ENCODE measurements around the gene ATP5F1C.

Gene ATP5F1C

GRCh38 chr10:7755103-7755502, 32.9 kb upstream of the ATP5F1C start:
- no peak for TF ChIP-seq CTCF (IDR thresholded peaks at IDR 0.05; ENCODE audit: control extremely low read depth, extremely low read depth, low read depth, missing control alignments)
- ChIA-PET CTCF (interaction anchor here (0.9 kb wide), 1 partner anchor 14 kb away, joined by 3 read pairs; no protein-coding TSS in a partner anchor), POLR2A (no interaction called here)
- no peak for DNase-seq (ENCODE audit: extremely low spot score)

GRCh38 chr10:7756360-7756992, 31.5 kb upstream of the ATP5F1C start:
- ChIA-PET CTCF (interaction anchor here (1.2 to 1.6 kb wide), 2 partner anchors 10 to 17 kb away, joined by 3 to 5 read pairs; no protein-coding TSS in a partner anchor), POLR2A (no interaction called here)
- TF ChIP-seq CTCF (IDR thresholded peaks at IDR 0.05; ENCODE audit: control extremely low read depth, extremely low read depth, low read depth, missing control alignments), result peak; percentile 38
- no peak for DNase-seq (ENCODE audit: extremely low spot score)

GRCh38 chr10:7763929-7764328, 24.0 kb upstream of the ATP5F1C start:
- CTCF ChIA-PET, result interaction anchor here (0.7 kb wide), 1 partner anchor 18 kb away, joined by 3 read pairs; no protein-coding TSS in a partner anchor
- DNase-seq (ENCODE audit: extremely low spot score), result no peak
- TF ChIP-seq CTCF (IDR thresholded peaks at IDR 0.05; ENCODE audit: control extremely low read depth, extremely low read depth, low read depth, missing control alignments), result no peak
- POLR2A ChIA-PET, result interaction anchor here (0.6 kb wide), 1 partner anchor 13 kb away, joined by 3 read pairs; no protein-coding TSS in a partner anchor

GRCh38 chr10:7766241-7766640, 21.7 kb upstream of the ATP5F1C start:
- no peak for DNase-seq (ENCODE audit: extremely low spot score)
- CTCF ChIA-PET, result interaction anchor here (0.7 kb wide), 1 partner anchor 9 kb away, joined by 3 read pairs; no protein-coding TSS in a partner anchor
- TF ChIP-seq CTCF (IDR thresholded peaks at IDR 0.05; ENCODE audit: control extremely low read depth, extremely low read depth, low read depth, missing control alignments), result no peak
- POLR2A ChIA-PET, result no interaction called here

GRCh38 chr10:7767209-7767608, 20.8 kb upstream of the ATP5F1C start:
- no peak for TF ChIP-seq CTCF (IDR thresholded peaks at IDR 0.05; ENCODE audit: control extremely low read depth, extremely low read depth, low read depth, missing control alignments)
- ChIA-PET CTCF (interaction anchor here (1.1 kb wide), 1 partner anchor 8 kb away, joined by 3 read pairs; no protein-coding TSS in a partner anchor), POLR2A (no interaction called here)
- no peak for DNase-seq (ENCODE audit: extremely low spot score)

- CTCF ChIA-PET, result interaction anchor here (0.8 to 1.1 kb wide), 2 partner anchors 10 to 13 kb away, joined by 3 read pairs; no protein-coding TSS in a partner anchor
- no peak for DNase-seq (ENCODE audit: extremely low spot score)
- TF ChIP-seq CTCF (IDR thresholded peaks at IDR 0.05; ENCODE audit: control extremely low read depth, extremely low read depth, low read depth, missing control alignments), result no peak
- POLR2A ChIA-PET, result no interaction called here
Observed at GRCh38 chr10:7768417-7768816, 19.6 kb upstream of the ATP5F1C start.

Measured in GM10248 (cell line).